Measurements from ENCODE around the gene PDLIM7. TPM values are rescaled to one million over a fixed set of nuclear protein-coding genes. Genes with fewer than 3 reads are reported as not detected.

Gene PDLIM7
- total and polyA plus RNA-seq, 4 donors: 49.2 to 124 (median 83.5) TPM

DNA sequence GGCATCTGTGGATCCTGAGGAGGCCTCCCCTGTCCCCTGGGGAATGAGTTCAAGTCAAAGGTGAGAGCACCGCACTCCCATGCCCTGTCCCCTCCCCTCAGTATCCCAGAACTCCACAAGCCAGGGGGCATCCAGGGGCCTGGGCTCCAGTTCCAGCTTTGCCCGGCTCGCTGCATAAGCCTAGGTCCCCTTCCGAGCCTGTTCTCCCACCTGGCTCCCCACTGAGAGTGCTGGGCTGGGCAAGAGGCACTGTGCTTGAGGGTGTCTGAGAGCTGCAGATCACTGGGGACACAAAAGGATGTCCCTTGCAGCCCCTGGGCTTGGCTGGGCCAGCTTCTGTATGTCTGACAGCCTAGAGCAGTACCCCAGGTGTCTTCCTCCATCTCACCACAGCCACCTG is 7.7 kb upstream of the PDLIM7 start:
- DNase-seq (no peak), ATAC-seq (ENCODE audit: insufficient read depth, low FRiP score) (no peak)
- H3K9me3 ChIP-seq (ENCODE audit: control insufficient read depth in 4 of 4, insufficient read depth in 3 of 4, low read length in 3 of 4): no peaks in the 10 kb centered on the region
- 95 to 100% methylated on average over 4 of the region's 4 CpGs for WGBS, 2 donors
- TF ChIP-seq, protein P1, sequence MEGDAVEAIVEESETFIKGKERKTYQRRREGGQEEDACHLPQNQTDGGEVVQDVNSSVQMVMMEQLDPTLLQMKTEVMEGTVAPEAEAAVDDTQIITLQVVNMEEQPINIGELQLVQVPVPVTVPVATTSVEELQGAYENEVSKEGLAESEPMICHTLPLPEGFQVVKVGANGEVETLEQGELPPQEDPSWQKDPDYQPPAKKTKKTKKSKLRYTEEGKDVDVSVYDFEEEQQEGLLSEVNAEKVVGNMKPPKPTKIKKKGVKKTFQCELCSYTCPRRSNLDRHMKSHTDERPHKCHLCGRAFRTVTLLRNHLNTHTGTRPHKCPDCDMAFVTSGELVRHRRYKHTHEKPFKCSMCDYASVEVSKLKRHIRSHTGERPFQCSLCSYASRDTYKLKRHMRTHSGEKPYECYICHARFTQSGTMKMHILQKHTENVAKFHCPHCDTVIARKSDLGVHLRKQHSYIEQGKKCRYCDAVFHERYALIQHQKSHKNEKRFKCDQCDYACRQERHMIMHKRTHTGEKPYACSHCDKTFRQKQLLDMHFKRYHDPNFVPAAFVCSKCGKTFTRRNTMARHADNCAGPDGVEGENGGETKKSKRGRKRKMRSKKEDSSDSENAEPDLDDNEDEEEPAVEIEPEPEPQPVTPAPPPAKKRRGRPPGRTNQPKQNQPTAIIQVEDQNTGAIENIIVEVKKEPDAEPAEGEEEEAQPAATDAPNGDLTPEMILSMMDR (IDR thresholded peaks at IDR 0.05; ENCODE audit: control extremely low read depth, extremely low read depth): no peak
- no peaks in the 10 kb centered on the region for H3K27me3 ChIP-seq (ENCODE audit: control insufficient read depth in 3 of 3, insufficient read depth in 3 of 3, low read length in 2 of 3)
- no peak overlapping the region for H3K27ac ChIP-seq (ENCODE audit: low read depth in 1 of 2, low read length in 1 of 2)
- H3K36me3 ChIP-seq (ENCODE audit: control insufficient read depth in 4 of 4, insufficient read depth in 4 of 4, low read length in 4 of 4): peaks cover 0 to 8% (median 0%) of the 10 kb centered on the region in 4 donors
- no peak overlapping the region for H3K9ac ChIP-seq (ENCODE audit: insufficient read depth in 1 of 2, low read length in 2 of 2)
- peaks cover 0 to 16% (median 0%) of the 10 kb centered on the region in 5 donors for H3K4me1 ChIP-seq (ENCODE audit: control insufficient read depth in 5 of 5, insufficient read depth in 5 of 5, low read length in 5 of 5)
- H3K4me3 ChIP-seq: no peak overlapping the region

DNA sequence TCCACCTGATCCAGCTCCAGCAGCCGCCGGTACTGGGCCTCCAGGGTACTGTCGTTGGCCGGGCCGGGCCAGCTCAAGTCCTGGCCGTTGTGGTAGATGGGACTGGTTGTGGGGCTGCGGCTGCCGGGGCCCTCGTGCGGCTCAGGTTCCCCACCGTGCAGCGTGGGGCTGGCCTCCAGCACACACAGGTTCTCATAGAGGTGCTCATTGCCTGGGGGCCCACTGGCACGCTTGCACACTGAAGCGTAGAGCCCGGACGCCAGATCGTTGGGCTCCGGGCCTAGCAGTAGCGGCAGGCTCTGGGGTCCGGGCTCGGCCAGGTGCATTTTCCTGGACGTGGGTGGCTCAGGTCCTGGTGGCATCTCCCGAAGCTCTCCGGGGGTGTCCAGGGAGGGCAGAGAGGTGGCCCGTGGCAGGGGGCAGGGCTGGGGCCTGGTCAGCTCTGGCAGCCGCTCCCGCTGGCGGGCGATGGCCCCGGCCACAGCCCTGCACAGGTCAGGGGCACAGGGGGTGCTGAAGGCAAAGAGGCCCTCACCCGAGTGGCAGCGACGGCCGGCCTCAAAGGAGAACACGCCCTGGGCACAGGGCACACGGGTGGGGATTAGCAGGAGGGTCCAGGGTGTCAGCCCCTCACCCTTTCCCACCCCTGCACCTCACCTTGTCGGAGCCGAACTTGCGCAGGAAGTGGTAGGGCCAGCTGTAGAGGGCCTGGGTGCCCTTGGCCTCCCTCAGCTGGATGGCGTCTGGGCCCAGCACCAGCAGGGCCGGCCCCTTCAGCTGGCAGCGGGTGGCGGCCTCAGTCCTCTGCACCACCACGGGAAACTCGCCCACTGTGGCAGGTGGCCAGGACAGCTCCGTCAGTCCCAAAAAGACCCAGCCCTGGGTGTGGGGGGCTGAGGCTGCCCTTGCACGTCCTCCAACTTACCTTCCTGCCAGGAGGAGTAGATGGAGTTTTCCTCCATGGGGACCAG is 7.0 kb upstream of the PDLIM7 start:
- ATAC-seq (ENCODE audit: insufficient read depth, low FRiP score): no peak
- peaks cover 0 to 8% (median 0%) of the 10 kb centered on the region in 4 donors for H3K36me3 ChIP-seq (ENCODE audit: control insufficient read depth in 4 of 4, insufficient read depth in 4 of 4, low read length in 4 of 4)
- DNase-seq: no peak
- H3K4me1 ChIP-seq (ENCODE audit: control insufficient read depth in 5 of 5, insufficient read depth in 5 of 5, low read length in 5 of 5): peaks cover 0 to 10% (median 0%) of the 10 kb centered on the region in 5 donors
- no peaks in the 10 kb centered on the region for H3K9me3 ChIP-seq (ENCODE audit: control insufficient read depth in 4 of 4, insufficient read depth in 3 of 4, low read length in 3 of 4)
- H3K9ac ChIP-seq (ENCODE audit: insufficient read depth in 1 of 2, low read length in 2 of 2): no peak overlapping the region
- no peak overlapping the region for H3K4me3 ChIP-seq
- WGBS, 2 donors: 90 to 93% methylated on average over 47 of the region's 47 CpGs
- H3K27me3 ChIP-seq (ENCODE audit: control insufficient read depth in 3 of 3, insufficient read depth in 3 of 3, low read length in 2 of 3): no peaks in the 10 kb centered on the region
- no peak overlapping the region for H3K27ac ChIP-seq (ENCODE audit: low read depth in 1 of 2, low read length in 1 of 2)
- TF ChIP-seq, protein P1 (IDR thresholded peaks at IDR 0.05; ENCODE audit: control extremely low read depth, extremely low read depth): no peak

DNA sequence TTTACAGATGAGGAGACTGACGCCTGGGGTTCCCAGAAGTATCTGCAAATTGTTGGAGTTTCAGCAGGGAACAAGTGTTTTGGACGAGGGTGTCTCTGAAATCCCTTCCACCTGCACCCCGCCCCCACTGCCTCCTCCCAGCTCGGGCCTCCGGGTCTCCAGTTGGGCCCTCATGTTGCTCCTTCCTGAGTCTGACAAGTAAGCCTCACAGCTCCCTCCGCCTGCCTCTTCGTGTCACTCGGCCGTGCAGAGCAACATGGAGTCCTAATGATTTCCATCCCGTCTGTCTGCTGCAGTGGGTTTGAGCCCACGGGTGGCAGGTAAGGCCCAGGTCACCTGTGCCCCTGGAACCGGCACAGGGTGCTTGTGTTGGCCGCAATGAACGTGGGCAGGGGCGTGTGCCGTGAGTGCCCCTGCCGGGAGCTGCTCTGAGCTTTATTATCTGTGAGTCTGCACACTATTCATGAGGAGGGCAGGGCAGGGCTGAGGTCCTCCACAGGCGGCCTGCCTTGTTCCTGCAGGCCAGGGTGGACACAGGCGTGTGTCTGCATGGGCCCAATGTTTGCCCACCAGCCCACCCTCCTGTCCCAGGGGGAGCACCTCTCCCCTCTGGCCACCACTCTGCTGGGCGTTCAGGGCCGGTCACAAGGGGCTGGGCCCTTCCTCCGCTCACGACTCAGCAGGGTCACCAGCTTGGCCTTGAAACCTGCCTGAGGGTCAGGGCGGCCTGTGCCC is 6.1 kb upstream of the PDLIM7 start:
- ATAC-seq (ENCODE audit: insufficient read depth, low FRiP score) (no peak), DNase-seq (no peak)
- Histone ChIP-seq H3K9ac (ENCODE audit: insufficient read depth in 1 of 2, low read length in 2 of 2) (no peak overlapping the region), H3K9me3 (ENCODE audit: control insufficient read depth in 4 of 4, insufficient read depth in 3 of 4, low read length in 3 of 4) (no peaks in the 10 kb centered on the region), H3K27me3 (ENCODE audit: control insufficient read depth in 3 of 3, insufficient read depth in 3 of 3, low read length in 2 of 3) (no peaks in the 10 kb centered on the region), H3K4me1 (ENCODE audit: control insufficient read depth in 5 of 5, insufficient read depth in 5 of 5, low read length in 5 of 5) (peaks cover 0 to 11% (median 0%) of the 10 kb centered on the region in 5 donors), H3K36me3 (ENCODE audit: control insufficient read depth in 4 of 4, insufficient read depth in 4 of 4, low read length in 4 of 4) (peaks cover 0 to 8% (median 0%) of the 10 kb centered on the region in 4 donors), H3K4me3 (no peak overlapping the region), H3K27ac (ENCODE audit: low read depth in 1 of 2, low read length in 1 of 2) (no peak overlapping the region)
- 88% methylated on average over 24 of the region's 24 CpGs for WGBS, 2 donors
- TF ChIP-seq, protein P1 (IDR thresholded peaks at IDR 0.05; ENCODE audit: control extremely low read depth, extremely low read depth): no peak
